Stimulated activated CD8-positive, alpha-beta memory T cell treated with anti-CD3 and anti-CD28 coated beads, Interleukin-7, amount 100 ng/mL, for 4 hours (primary cell): Measurements from ENCODE around the gene OBSL1.

ENCODE experiments used
- DNase-seq, 2 donors: peaks; one replicate each; pipeline ENCODE4 v3.0.0-alpha.2; 2020; ENCODE audit warnings: low read depth in 2 of 2

Gene OBSL1

GRCh38 chr2:219531639-219532377, 39.5 kb downstream of the OBSL1 start:
- DNase-seq, result no peak

- DNase-seq, result peak; percentile 68 to 72
Measured at GRCh38 chr2:219530048-219530963, 41.0 kb downstream of the OBSL1 start.

GRCh38 chr2:219527472-219527871, 43.9 kb downstream of the OBSL1 start:
- no peak for DNase-seq

- DNase-seq, result no peak
Measured at GRCh38 chr2:219527076-219527394, 44.3 kb downstream of the OBSL1 start.

- no peak for DNase-seq
Measured at GRCh38 chr2:219526320-219527075, 44.8 kb downstream of the OBSL1 start.

GRCh38 chr2:219525533-219526232, 45.7 kb downstream of the OBSL1 start:
- no peak for DNase-seq

GRCh38 chr2:219524817-219525216, 46.5 kb downstream of the OBSL1 start:
- DNase-seq, result no peak

GRCh38 chr2:219523031-219523671, 48.2 kb downstream of the OBSL1 start:
- DNase-seq, result no peak

- DNase-seq, result no peak
Measured at GRCh38 chr2:219522111-219523030, 49.0 kb downstream of the OBSL1 start.

- DNase-seq, result no peak
Measured at GRCh38 chr2:219521066-219521880, 50.1 kb downstream of the OBSL1 start.

GRCh38 chr2:219520079-219520478, 51.3 kb downstream of the OBSL1 start:
- no peak for DNase-seq

- DNase-seq, result no peak
Measured at GRCh38 chr2:219519526-219519916, 51.8 kb downstream of the OBSL1 start.

GRCh38 chr2:219517954-219518778, 53.2 kb downstream of the OBSL1 start:
- DNase-seq, result no peak

GRCh38 chr2:219516888-219517287, 54.5 kb downstream of the OBSL1 start:
- DNase-seq, result no peak

GRCh38 chr2:219515874-219516629, 55.3 kb downstream of the OBSL1 start:
- no peak for DNase-seq

GRCh38 chr2:219514836-219515235, 56.5 kb downstream of the OBSL1 start:
- no peak for DNase-seq

- no peak for DNase-seq
Measured at GRCh38 chr2:219514196-219514761, 57.1 kb downstream of the OBSL1 start, which contains the start of gene ASIC4. Gene ASIC4 (plus strand): TSS chr2:219514482. CDS start chr2:219514725, 243 bp downstream.
